Upper lobe of right lung (tissue), 1 donor: ENCODE measurements around the gene GMDS. TPM values are rescaled to one million over a fixed set of nuclear protein-coding genes. Genes with fewer than 3 reads are reported as not detected.
A peak's percentile ranks its signal among the peaks of the same experiment; 100 is the strongest.

ENCODE experiments used
- ATAC-seq: fragments of 200-7000 bp; cut with Tn5 transposase; one replicate; pipeline ENCODE4 v1.9.1; 2020; ENCODE audit warnings: mild to moderate bottlenecking, moderate library complexity
- DNase-seq: peaks from one replicate; pipeline ENCODE4 v3.0.0-alpha.2; 2020
- H3K27ac ChIP-seq: fragments of 200-600 bp; one replicate; pipeline ENCODE4 v1.8.0; 2022
- H3K27me3 ChIP-seq: fragments of 200-600 bp; one replicate; pipeline ENCODE4 v1.8.0; 2022; ENCODE audit warnings: mild to moderate bottlenecking
- H3K36me3 ChIP-seq: fragments of 200-600 bp; one replicate; pipeline ENCODE4 v1.8.0; 2022
- H3K4me1 ChIP-seq: fragments of 200-600 bp; one replicate; pipeline ENCODE4 v1.8.0; 2022
- H3K4me3 ChIP-seq: fragments of 200-600 bp; one replicate; pipeline ENCODE4 v1.8.0; 2022; ENCODE audit warnings: mild to moderate bottlenecking
- H3K9me3 ChIP-seq: fragments of 200-600 bp; one replicate; pipeline ENCODE4 v1.8.0; 2022
- CTCF ChIP-seq: fragments of 200-600 bp; IDR thresholded peaks from one replicate; pipeline ENCODE4 v1.8.0; 2022; ENCODE audit warnings: antibody characterized with exemption
- intact Hi-C: fragments of 100-400 bp; cut with DNase I; formaldehyde crosslinking; loops from one replicate; pipeline ENCODE4 v1.11.0; 2022
- total RNA-seq: library from RNA; stranded (reverse); fragmentation: NEBNext Ultra II Directional; extraction: Animal tissue kit (Norgen Biotek cat#: 25700); gene quantifications from one replicate; pipeline ENCODE4 v1.2.1, GENCODE V29; 2021
- donor health status: DM: no; HTN: yes; CAD: no; lungs with severe emphysema.

GMDS gene
- total RNA-seq, 1 donor from 2014 or later, result 12.2 TPM

DNA sequence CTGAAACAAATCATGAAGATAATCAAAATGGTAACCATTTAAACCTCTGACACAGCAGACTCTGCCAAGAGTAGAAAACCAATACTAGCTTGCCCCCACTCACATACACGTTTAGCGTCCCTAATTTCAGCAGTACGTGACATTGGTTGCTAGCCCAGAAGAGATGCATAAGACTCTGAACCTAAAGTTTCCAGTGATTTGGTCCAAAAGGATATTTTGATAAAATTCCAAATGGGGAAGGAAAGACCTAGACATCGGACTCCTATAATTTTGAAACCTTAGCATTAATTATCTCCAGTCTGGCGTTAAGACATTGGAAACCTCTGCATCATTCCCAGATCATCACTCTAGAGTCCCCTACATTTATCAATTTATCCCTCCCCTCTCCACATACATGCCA lies 98.1 kb downstream of the GMDS start:
- Histone ChIP-seq H3K4me3 (no peak overlapping the region), H3K9me3 (no peaks in the 10 kb centered on the region), H3K4me1 (no peaks in the 10 kb centered on the region), H3K27me3 (no peaks in the 10 kb centered on the region), H3K36me3 (no peaks in the 10 kb centered on the region), H3K27ac (no peak overlapping the region)
- no peak for TF ChIP-seq CTCF
- ATAC-seq, result no peak
- DNase-seq, result no peak
- intact Hi-C loops, result no loop called here

DNA sequence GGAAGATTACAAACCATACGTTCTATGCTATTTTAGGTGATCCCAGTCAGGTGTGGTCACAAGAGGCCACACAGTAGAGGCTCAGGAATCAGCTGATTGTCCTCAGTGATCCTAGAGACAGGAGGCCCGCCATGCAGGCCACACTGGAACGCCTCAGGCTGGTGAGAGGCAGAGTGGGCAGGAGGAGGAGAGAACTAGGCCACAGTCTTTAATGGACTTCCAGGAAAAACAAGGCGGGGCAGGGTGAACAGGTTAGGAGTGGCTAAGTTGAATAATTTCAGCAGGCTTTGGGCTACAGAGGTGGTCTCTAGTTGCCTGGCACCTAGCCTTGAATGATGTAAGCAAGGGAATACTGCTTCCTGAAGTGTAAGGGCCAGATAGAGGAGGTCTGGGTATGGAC lies 101.2 kb downstream of the GMDS start:
- intact Hi-C loops, result no loop called here

DNA sequence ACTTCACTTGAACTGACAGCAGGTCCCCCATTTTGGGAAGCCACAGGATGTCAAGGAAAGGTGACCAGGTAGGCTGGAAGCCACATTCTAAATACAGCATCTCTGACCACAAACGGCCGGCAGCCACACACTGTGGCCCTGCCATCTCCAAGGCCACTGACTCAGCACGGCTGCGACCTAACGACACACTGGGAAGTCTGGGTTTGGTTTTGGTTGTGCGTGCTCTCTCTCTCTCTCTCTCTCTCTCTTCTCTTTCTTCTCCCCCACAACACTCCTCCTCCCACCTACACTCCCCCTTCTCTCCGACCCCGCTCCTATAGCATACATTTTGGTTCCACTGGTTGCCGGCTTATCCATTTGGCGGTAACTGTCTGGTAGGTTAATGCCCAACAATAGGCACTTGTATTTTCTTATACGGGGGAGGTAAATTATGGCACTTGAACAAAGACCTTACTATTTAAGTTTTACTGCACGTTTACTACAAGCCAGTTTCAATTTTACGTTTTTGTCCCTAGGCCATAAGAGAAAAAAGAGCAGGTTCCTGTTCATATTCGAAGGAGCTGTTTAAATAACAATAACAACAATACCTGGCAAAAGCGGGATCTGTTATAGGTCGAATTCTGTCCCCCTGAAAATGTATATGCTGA lies 103.6 kb downstream of the GMDS start:
- Histone ChIP-seq H3K4me3 (no peak overlapping the region), H3K27ac (no peak overlapping the region), H3K27me3 (no peaks in the 10 kb centered on the region), H3K36me3 (no peaks in the 10 kb centered on the region), H3K9me3 (no peaks in the 10 kb centered on the region), H3K4me1 (no peaks in the 10 kb centered on the region)
- ATAC-seq (no peak), DNase-seq (no peak)
- intact Hi-C loops, result no loop called here
- TF ChIP-seq CTCF, result no peak

More for the DNA sequence above, 101.2 kb downstream of the GMDS start:
- Histone ChIP-seq H3K36me3 (no peaks in the 10 kb centered on the region), H3K27ac (no peak overlapping the region), H3K4me1 (no peaks in the 10 kb centered on the region), H3K4me3 (no peak overlapping the region), H3K9me3 (no peaks in the 10 kb centered on the region), H3K27me3 (no peaks in the 10 kb centered on the region)
- ATAC-seq (peak; percentile 30), DNase-seq (no peak)
- TF ChIP-seq CTCF, result no peak

GRCh38 chr6:2140438-2141128 lies 104.8 kb downstream of the GMDS start:
- DNase-seq (no peak), ATAC-seq (no peak)
- intact Hi-C loops, result no loop called here

DNA sequence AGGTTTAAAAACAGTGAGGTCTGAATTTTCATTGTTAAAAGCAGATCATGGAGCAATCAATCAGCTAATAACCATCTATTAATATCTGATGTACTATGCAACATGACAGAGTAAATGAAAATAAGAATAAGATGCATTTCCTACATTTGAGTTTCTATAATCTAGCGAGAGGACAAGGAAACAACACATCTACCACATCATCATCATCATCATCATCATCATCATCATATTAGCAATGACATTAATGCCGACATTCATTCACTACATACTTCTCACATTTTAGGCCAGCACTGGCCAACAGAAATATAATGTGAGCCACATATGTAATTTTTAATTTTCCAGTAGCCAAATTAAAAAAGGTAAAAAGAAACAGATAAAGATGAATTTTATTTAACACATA lies 110.0 kb downstream of the GMDS start:
- no peak overlapping the region for H3K27ac ChIP-seq
- no peak for ATAC-seq
- no peaks in the 10 kb centered on the region for H3K27me3 ChIP-seq
- no peaks in the 10 kb centered on the region for H3K4me1 ChIP-seq
- H3K4me3 ChIP-seq, result no peak overlapping the region
- no peak for DNase-seq
- no peaks in the 10 kb centered on the region for H3K36me3 ChIP-seq
- no peaks in the 10 kb centered on the region for H3K9me3 ChIP-seq
- intact Hi-C loops, result no loop called here
- TF ChIP-seq CTCF, result no peak

More at GRCh38 chr6:2140438-2141128, 104.8 kb downstream of the GMDS start:
- Histone ChIP-seq H3K36me3 (no peaks in the 10 kb centered on the region), H3K4me1 (no peaks in the 10 kb centered on the region), H3K9me3 (no peaks in the 10 kb centered on the region), H3K27me3 (no peaks in the 10 kb centered on the region), H3K27ac (no peak overlapping the region), H3K4me3 (no peak overlapping the region)
- TF ChIP-seq CTCF, result no peak
